Measurements from ENCODE around the gene GPC1. TPM values are rescaled to one million over a fixed set of nuclear protein-coding genes. Genes with fewer than 3 reads are reported as not detected.

The GPC1 gene
- total and polyA plus RNA-seq, 2 experiments from 2014 or later: 9.0 to 46.2 TPM

DNA sequence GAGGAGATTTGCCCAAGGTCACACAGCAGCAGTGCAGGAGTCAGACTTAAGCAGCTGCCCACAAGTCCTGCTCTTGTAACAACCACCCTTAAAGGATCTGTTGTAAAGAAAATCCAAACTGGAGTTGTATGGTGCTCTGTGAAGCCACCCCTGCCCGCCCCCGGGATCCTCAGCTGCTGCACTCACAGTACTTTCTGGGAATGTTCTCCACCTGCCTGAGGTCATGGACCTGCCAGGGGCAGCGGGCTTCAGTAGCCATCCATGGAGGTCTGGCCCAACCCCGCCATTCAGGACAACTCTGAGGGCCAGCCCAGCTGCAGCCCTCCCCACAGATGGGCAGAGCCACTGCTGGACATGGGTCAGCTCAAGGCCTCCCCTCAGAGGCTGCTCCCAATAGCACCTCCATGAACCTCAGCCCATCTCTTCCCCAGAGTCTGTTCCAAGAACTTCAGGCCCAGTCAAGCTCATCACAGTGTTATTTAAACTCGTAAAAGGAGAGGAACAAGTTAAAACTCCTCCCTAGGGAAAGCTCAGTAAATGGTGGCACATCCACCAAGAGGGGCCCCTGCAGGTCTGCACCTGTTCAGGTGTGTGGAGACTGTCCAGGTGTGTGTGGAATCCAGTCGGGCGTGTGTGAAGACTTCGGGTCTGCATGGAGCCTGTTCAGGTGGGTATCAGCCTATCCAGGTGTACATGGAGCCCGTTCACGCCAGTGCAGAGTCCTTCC lies 39.4 kb upstream of the GPC1 start:
- H3K4me2 ChIP-seq: no peak overlapping the region
- no peaks in the 10 kb centered on the region for H3K36me3 ChIP-seq (ENCODE audit: insufficient read depth)
- Mint-ChIP-seq H3K27me3 (ENCODE audit: insufficient read depth, low read depth, poor library complexity) (no peaks in the 10 kb centered on the region), H3K9me3 (no peaks in the 10 kb centered on the region; the same call in 1 of the 3 replicates), H3K36me3 (ENCODE audit: low read depth) (no peaks in the 10 kb centered on the region), H3K4me3 (no peak overlapping the region), H3K4me1 (peaks cover 7% of the 10 kb centered on the region), H3K27ac (no peak overlapping the region)
- no peak overlapping the region for H3K4me3 ChIP-seq
- no peak overlapping the region for H3K27ac ChIP-seq (ENCODE audit: low read depth)
- TF ChIP-seq STAT1 (IDR thresholded peaks at IDR 0.05; ENCODE audit: unreplicated experiment) (no peak), ZNF114 (CRISPR knock-in tag; IDR thresholded peaks at IDR 0.05) (no peak), ZNF331 (CRISPR knock-in tag; IDR thresholded peaks at IDR 0.05; ENCODE audit: low read depth) (no peak), JUNB (IDR thresholded peaks at IDR 0.05; ENCODE audit: unreplicated experiment) (no peak), EZH2phosphoT487 (IDR thresholded peaks at IDR 0.05; ENCODE audit: unreplicated experiment) (no peak), EZH2 (IDR thresholded peaks at IDR 0.05; ENCODE audit: low read depth, unreplicated experiment) (no peak), POLR2AphosphoS5 (IDR thresholded peaks at IDR 0.05; ENCODE audit: low read depth) (no peak), NANOG (IDR thresholded peaks at IDR 0.05; ENCODE audit: borderline replicate concordance) (no peak), CREB1 (CRISPR knock-in tag; IDR thresholded peaks at IDR 0.05; ENCODE audit: low read depth) (no peak)
- TF ChIP-seq, protein P1, sequence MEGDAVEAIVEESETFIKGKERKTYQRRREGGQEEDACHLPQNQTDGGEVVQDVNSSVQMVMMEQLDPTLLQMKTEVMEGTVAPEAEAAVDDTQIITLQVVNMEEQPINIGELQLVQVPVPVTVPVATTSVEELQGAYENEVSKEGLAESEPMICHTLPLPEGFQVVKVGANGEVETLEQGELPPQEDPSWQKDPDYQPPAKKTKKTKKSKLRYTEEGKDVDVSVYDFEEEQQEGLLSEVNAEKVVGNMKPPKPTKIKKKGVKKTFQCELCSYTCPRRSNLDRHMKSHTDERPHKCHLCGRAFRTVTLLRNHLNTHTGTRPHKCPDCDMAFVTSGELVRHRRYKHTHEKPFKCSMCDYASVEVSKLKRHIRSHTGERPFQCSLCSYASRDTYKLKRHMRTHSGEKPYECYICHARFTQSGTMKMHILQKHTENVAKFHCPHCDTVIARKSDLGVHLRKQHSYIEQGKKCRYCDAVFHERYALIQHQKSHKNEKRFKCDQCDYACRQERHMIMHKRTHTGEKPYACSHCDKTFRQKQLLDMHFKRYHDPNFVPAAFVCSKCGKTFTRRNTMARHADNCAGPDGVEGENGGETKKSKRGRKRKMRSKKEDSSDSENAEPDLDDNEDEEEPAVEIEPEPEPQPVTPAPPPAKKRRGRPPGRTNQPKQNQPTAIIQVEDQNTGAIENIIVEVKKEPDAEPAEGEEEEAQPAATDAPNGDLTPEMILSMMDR (conservative IDR thresholded peaks at IDR 0.05; ENCODE audit: low read depth in 2 of 2): no peak
- TF ChIP-seq, protein P2, sequence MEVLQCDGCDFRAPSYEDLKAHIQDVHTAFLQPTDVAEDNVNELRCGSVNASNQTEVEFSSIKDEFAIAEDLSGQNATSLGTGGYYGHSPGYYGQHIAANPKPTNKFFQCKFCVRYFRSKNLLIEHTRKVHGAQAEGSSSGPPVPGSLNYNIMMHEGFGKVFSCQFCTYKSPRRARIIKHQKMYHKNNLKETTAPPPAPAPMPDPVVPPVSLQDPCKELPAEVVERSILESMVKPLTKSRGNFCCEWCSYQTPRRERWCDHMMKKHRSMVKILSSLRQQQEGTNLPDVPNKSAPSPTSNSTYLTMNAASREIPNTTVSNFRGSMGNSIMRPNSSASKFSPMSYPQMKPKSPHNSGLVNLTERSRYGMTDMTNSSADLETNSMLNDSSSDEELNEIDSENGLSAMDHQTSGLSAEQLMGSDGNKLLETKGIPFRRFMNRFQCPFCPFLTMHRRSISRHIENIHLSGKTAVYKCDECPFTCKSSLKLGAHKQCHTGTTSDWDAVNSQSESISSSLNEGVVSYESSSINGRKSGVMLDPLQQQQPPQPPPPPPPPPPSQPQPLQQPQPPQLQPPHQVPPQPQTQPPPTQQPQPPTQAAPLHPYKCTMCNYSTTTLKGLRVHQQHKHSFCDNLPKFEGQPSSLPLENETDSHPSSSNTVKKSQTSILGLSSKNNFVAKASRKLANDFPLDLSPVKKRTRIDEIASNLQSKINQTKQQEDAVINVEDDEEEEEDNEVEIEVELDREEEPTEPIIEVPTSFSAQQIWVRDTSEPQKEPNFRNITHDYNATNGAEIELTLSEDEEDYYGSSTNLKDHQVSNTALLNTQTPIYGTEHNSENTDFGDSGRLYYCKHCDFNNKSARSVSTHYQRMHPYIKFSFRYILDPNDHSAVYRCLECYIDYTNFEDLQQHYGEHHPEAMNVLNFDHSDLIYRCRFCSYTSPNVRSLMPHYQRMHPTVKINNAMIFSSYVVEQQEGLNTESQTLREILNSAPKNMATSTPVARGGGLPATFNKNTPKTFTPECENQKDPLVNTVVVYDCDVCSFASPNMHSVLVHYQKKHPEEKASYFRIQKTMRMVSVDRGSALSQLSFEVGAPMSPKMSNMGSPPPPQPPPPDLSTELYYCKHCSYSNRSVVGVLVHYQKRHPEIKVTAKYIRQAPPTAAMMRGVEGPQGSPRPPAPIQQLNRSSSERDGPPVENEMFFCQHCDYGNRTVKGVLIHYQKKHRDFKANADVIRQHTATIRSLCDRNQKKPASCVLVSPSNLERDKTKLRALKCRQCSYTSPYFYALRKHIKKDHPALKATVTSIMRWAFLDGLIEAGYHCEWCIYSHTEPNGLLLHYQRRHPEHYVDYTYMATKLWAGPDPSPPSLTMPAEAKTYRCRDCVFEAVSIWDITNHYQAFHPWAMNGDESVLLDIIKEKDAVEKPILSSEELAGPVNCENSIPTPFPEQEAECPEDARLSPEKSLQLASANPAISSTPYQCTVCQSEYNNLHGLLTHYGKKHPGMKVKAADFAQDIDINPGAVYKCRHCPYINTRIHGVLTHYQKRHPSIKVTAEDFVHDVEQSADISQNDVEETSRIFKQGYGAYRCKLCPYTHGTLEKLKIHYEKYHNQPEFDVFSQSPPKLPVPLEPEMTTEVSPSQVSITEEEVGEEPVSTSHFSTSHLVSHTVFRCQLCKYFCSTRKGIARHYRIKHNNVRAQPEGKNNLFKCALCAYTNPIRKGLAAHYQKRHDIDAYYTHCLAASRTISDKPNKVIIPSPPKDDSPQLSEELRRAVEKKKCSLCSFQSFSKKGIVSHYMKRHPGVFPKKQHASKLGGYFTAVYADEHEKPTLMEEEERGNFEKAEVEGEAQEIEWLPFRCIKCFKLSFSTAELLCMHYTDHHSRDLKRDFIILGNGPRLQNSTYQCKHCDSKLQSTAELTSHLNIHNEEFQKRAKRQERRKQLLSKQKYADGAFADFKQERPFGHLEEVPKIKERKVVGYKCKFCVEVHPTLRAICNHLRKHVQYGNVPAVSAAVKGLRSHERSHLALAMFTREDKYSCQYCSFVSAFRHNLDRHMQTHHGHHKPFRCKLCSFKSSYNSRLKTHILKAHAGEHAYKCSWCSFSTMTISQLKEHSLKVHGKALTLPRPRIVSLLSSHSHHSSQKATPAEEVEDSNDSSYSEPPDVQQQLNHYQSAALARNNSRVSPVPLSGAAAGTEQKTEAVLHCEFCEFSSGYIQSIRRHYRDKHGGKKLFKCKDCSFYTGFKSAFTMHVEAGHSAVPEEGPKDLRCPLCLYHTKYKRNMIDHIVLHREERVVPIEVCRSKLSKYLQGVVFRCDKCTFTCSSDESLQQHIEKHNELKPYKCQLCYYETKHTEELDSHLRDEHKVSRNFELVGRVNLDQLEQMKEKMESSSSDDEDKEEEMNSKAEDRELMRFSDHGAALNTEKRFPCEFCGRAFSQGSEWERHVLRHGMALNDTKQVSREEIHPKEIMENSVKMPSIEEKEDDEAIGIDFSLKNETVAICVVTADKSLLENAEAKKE (CRISPR knock-in tag; IDR thresholded peaks at IDR 0.05): no peak
- TF ChIP-seq, protein P3, sequence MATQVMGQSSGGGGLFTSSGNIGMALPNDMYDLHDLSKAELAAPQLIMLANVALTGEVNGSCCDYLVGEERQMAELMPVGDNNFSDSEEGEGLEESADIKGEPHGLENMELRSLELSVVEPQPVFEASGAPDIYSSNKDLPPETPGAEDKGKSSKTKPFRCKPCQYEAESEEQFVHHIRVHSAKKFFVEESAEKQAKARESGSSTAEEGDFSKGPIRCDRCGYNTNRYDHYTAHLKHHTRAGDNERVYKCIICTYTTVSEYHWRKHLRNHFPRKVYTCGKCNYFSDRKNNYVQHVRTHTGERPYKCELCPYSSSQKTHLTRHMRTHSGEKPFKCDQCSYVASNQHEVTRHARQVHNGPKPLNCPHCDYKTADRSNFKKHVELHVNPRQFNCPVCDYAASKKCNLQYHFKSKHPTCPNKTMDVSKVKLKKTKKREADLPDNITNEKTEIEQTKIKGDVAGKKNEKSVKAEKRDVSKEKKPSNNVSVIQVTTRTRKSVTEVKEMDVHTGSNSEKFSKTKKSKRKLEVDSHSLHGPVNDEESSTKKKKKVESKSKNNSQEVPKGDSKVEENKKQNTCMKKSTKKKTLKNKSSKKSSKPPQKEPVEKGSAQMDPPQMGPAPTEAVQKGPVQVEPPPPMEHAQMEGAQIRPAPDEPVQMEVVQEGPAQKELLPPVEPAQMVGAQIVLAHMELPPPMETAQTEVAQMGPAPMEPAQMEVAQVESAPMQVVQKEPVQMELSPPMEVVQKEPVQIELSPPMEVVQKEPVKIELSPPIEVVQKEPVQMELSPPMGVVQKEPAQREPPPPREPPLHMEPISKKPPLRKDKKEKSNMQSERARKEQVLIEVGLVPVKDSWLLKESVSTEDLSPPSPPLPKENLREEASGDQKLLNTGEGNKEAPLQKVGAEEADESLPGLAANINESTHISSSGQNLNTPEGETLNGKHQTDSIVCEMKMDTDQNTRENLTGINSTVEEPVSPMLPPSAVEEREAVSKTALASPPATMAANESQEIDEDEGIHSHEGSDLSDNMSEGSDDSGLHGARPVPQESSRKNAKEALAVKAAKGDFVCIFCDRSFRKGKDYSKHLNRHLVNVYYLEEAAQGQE (IDR thresholded peaks at IDR 0.05; ENCODE audit: unreplicated experiment): no peak
- TF ChIP-seq, protein P4, sequence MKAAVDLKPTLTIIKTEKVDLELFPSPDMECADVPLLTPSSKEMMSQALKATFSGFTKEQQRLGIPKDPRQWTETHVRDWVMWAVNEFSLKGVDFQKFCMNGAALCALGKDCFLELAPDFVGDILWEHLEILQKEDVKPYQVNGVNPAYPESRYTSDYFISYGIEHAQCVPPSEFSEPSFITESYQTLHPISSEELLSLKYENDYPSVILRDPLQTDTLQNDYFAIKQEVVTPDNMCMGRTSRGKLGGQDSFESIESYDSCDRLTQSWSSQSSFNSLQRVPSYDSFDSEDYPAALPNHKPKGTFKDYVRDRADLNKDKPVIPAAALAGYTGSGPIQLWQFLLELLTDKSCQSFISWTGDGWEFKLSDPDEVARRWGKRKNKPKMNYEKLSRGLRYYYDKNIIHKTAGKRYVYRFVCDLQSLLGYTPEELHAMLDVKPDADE (IDR thresholded peaks at IDR 0.05): no peak
- H3K27me3 ChIP-seq (ENCODE audit: insufficient read depth): no peaks in the 10 kb centered on the region
- no peaks in the 10 kb centered on the region for H4K20me1 ChIP-seq (replicated peaks; ENCODE audit: insufficient read depth)
- H2AFZ ChIP-seq: no peak overlapping the region
- no peaks in the 10 kb centered on the region for H3F3A ChIP-seq (replicated peaks; ENCODE audit: low read depth)
- no peaks in the 10 kb centered on the region for H3K79me2 ChIP-seq (replicated peaks; ENCODE audit: insufficient read depth)
- DNase-seq (ENCODE audit: low spot score) (no peak), ATAC-seq (no peak)
- no peaks in the 10 kb centered on the region for H3K9me2 ChIP-seq (ENCODE audit: insufficient read depth)
- no peaks in the 10 kb centered on the region for H3K4me1 ChIP-seq (ENCODE audit: insufficient read depth)
